Measurements from ENCODE around the gene TRPV6.

Gene TRPV6

GRCh38 chr7:142918901-142919300, 33.4 kb upstream of the TRPV6 start:
- no peaks in the 10 kb centered on the region for H3K9me3 ChIP-seq (ENCODE audit: control insufficient read depth, low read depth, low read length)
- H3K36me3 ChIP-seq (ENCODE audit: control insufficient read depth, low read depth, low read length), result no peaks in the 10 kb centered on the region
- no peaks in the 10 kb centered on the region for H3K27me3 ChIP-seq (ENCODE audit: control insufficient read depth, insufficient read depth, low read length)
- no peak overlapping the region for H3K27ac ChIP-seq (ENCODE audit: low read length)
- H3K4me1 ChIP-seq (ENCODE audit: control insufficient read depth, low read depth, low read length), result no peaks in the 10 kb centered on the region
- H3K9ac ChIP-seq (ENCODE audit: low read length), result no peak overlapping the region
- no peak overlapping the region for H3K4me3 ChIP-seq (ENCODE audit: low read length)

GRCh38 chr7:142917447-142917846, 31.9 kb upstream of the TRPV6 start:
- Histone ChIP-seq H3K9me3 (ENCODE audit: control insufficient read depth, low read depth, low read length) (no peaks in the 10 kb centered on the region), H3K27me3 (ENCODE audit: control insufficient read depth, insufficient read depth, low read length) (no peaks in the 10 kb centered on the region), H3K4me3 (ENCODE audit: low read length) (no peak overlapping the region), H3K36me3 (ENCODE audit: control insufficient read depth, low read depth, low read length) (no peaks in the 10 kb centered on the region), H3K9ac (ENCODE audit: low read length) (no peak overlapping the region), H3K27ac (ENCODE audit: low read length) (no peak overlapping the region), H3K4me1 (ENCODE audit: control insufficient read depth, low read depth, low read length) (no peaks in the 10 kb centered on the region)

- Histone ChIP-seq H3K27me3 (ENCODE audit: control insufficient read depth, insufficient read depth, low read length) (no peaks in the 10 kb centered on the region), H3K4me3 (ENCODE audit: low read length) (no peak overlapping the region), H3K27ac (ENCODE audit: low read length) (no peak overlapping the region), H3K36me3 (ENCODE audit: control insufficient read depth, low read depth, low read length) (no peaks in the 10 kb centered on the region), H3K9ac (ENCODE audit: low read length) (no peak overlapping the region), H3K9me3 (ENCODE audit: control insufficient read depth, low read depth, low read length) (no peaks in the 10 kb centered on the region), H3K4me1 (ENCODE audit: control insufficient read depth, low read depth, low read length) (no peaks in the 10 kb centered on the region)
Measured at GRCh38 chr7:142916508-142916907, 31.0 kb upstream of the TRPV6 start.

GRCh38 chr7:142915315-142915714, 29.8 kb upstream of the TRPV6 start:
- Histone ChIP-seq H3K27ac (ENCODE audit: low read length) (no peak overlapping the region), H3K9ac (ENCODE audit: low read length) (no peak overlapping the region), H3K4me3 (ENCODE audit: low read length) (no peak overlapping the region), H3K4me1 (ENCODE audit: control insufficient read depth, low read depth, low read length) (no peaks in the 10 kb centered on the region), H3K36me3 (ENCODE audit: control insufficient read depth, low read depth, low read length) (no peaks in the 10 kb centered on the region), H3K27me3 (ENCODE audit: control insufficient read depth, insufficient read depth, low read length) (no peaks in the 10 kb centered on the region), H3K9me3 (ENCODE audit: control insufficient read depth, low read depth, low read length) (no peaks in the 10 kb centered on the region)

- H3K36me3 ChIP-seq (ENCODE audit: control insufficient read depth, low read depth, low read length), result no peaks in the 10 kb centered on the region
- no peak overlapping the region for H3K27ac ChIP-seq (ENCODE audit: low read length)
- H3K4me1 ChIP-seq (ENCODE audit: control insufficient read depth, low read depth, low read length), result no peaks in the 10 kb centered on the region
- H3K4me3 ChIP-seq (ENCODE audit: low read length), result no peak overlapping the region
- H3K9me3 ChIP-seq (ENCODE audit: control insufficient read depth, low read depth, low read length), result no peaks in the 10 kb centered on the region
- no peaks in the 10 kb centered on the region for H3K27me3 ChIP-seq (ENCODE audit: control insufficient read depth, insufficient read depth, low read length)
- no peak overlapping the region for H3K9ac ChIP-seq (ENCODE audit: low read length)
Measured at GRCh38 chr7:142914121-142914520, 28.6 kb upstream of the TRPV6 start.

- Histone ChIP-seq H3K4me3 (ENCODE audit: low read length) (no peak overlapping the region), H3K4me1 (ENCODE audit: control insufficient read depth, low read depth, low read length) (no peaks in the 10 kb centered on the region), H3K27ac (ENCODE audit: low read length) (no peak overlapping the region), H3K9ac (ENCODE audit: low read length) (no peak overlapping the region), H3K36me3 (ENCODE audit: control insufficient read depth, low read depth, low read length) (no peaks in the 10 kb centered on the region), H3K27me3 (ENCODE audit: control insufficient read depth, insufficient read depth, low read length) (no peaks in the 10 kb centered on the region), H3K9me3 (ENCODE audit: control insufficient read depth, low read depth, low read length) (no peaks in the 10 kb centered on the region)
Measured at GRCh38 chr7:142913566-142913965, 28.0 kb upstream of the TRPV6 start.

- no peaks in the 10 kb centered on the region for H3K36me3 ChIP-seq (ENCODE audit: control insufficient read depth, low read depth, low read length)
Measured at GRCh38 chr7:142913051-142913450, 27.5 kb upstream of the TRPV6 start.

GRCh38 chr7:142910481-142910880, 24.9 kb upstream of the TRPV6 start:
- no peaks in the 10 kb centered on the region for H3K4me1 ChIP-seq (ENCODE audit: control insufficient read depth, low read depth, low read length)
- H3K4me3 ChIP-seq (ENCODE audit: low read length), result no peak overlapping the region
- no peaks in the 10 kb centered on the region for H3K27me3 ChIP-seq (ENCODE audit: control insufficient read depth, insufficient read depth, low read length)
- no peak overlapping the region for H3K27ac ChIP-seq (ENCODE audit: low read length)
- H3K9me3 ChIP-seq (ENCODE audit: control insufficient read depth, low read depth, low read length), result peaks cover 3% of the 10 kb centered on the region
- no peak overlapping the region for H3K9ac ChIP-seq (ENCODE audit: low read length)
- no peaks in the 10 kb centered on the region for H3K36me3 ChIP-seq (ENCODE audit: control insufficient read depth, low read depth, low read length)

More at GRCh38 chr7:142913051-142913450, 27.5 kb upstream of the TRPV6 start:
- no peak overlapping the region for H3K27ac ChIP-seq (ENCODE audit: low read length)
- no peak overlapping the region for H3K9ac ChIP-seq (ENCODE audit: low read length)
- no peaks in the 10 kb centered on the region for H3K27me3 ChIP-seq (ENCODE audit: control insufficient read depth, insufficient read depth, low read length)
- no peaks in the 10 kb centered on the region for H3K9me3 ChIP-seq (ENCODE audit: control insufficient read depth, low read depth, low read length)
- H3K4me1 ChIP-seq (ENCODE audit: control insufficient read depth, low read depth, low read length), result no peaks in the 10 kb centered on the region
- H3K4me3 ChIP-seq (ENCODE audit: low read length), result no peak overlapping the region

- H3K27ac ChIP-seq (ENCODE audit: low read length), result no peak overlapping the region
- H3K4me1 ChIP-seq (ENCODE audit: control insufficient read depth, low read depth, low read length), result no peaks in the 10 kb centered on the region
Measured at GRCh38 chr7:142910031-142910433, 24.5 kb upstream of the TRPV6 start.

GRCh38 chr7:142908921-142909890, 23.7 kb upstream of the TRPV6 start:
- Histone ChIP-seq H3K4me1 (ENCODE audit: control insufficient read depth, low read depth, low read length) (no peaks in the 10 kb centered on the region), H3K4me3 (ENCODE audit: low read length) (no peak overlapping the region), H3K9me3 (ENCODE audit: control insufficient read depth, low read depth, low read length) (peaks cover 8% of the 10 kb centered on the region), H3K36me3 (ENCODE audit: control insufficient read depth, low read depth, low read length) (no peaks in the 10 kb centered on the region), H3K27me3 (ENCODE audit: control insufficient read depth, insufficient read depth, low read length) (no peaks in the 10 kb centered on the region), H3K9ac (ENCODE audit: low read length) (no peak overlapping the region), H3K27ac (ENCODE audit: low read length) (no peak overlapping the region)

More at GRCh38 chr7:142910031-142910433, 24.5 kb upstream of the TRPV6 start:
- Histone ChIP-seq H3K27me3 (ENCODE audit: control insufficient read depth, insufficient read depth, low read length) (no peaks in the 10 kb centered on the region), H3K4me3 (ENCODE audit: low read length) (no peak overlapping the region), H3K36me3 (ENCODE audit: control insufficient read depth, low read depth, low read length) (no peaks in the 10 kb centered on the region), H3K9me3 (ENCODE audit: control insufficient read depth, low read depth, low read length) (peaks cover 3% of the 10 kb centered on the region), H3K9ac (ENCODE audit: low read length) (no peak overlapping the region)

- Histone ChIP-seq H3K4me3 (ENCODE audit: low read length) (no peak overlapping the region), H3K27ac (ENCODE audit: low read length) (no peak overlapping the region), H3K36me3 (ENCODE audit: control insufficient read depth, low read depth, low read length) (no peaks in the 10 kb centered on the region), H3K4me1 (ENCODE audit: control insufficient read depth, low read depth, low read length) (no peaks in the 10 kb centered on the region), H3K27me3 (ENCODE audit: control insufficient read depth, insufficient read depth, low read length) (no peaks in the 10 kb centered on the region), H3K9ac (ENCODE audit: low read length) (no peak overlapping the region), H3K9me3 (ENCODE audit: control insufficient read depth, low read depth, low read length) (peaks cover 8% of the 10 kb centered on the region)
Measured at GRCh38 chr7:142908290-142908689, 22.7 kb upstream of the TRPV6 start.

GRCh38 chr7:142906643-142907042, 21.1 kb upstream of the TRPV6 start:
- Histone ChIP-seq H3K4me1 (ENCODE audit: control insufficient read depth, low read depth, low read length) (no peaks in the 10 kb centered on the region), H3K4me3 (ENCODE audit: low read length) (no peak overlapping the region), H3K9me3 (ENCODE audit: control insufficient read depth, low read depth, low read length) (peaks cover 8% of the 10 kb centered on the region), H3K27ac (ENCODE audit: low read length) (no peak overlapping the region), H3K27me3 (ENCODE audit: control insufficient read depth, insufficient read depth, low read length) (no peaks in the 10 kb centered on the region), H3K9ac (ENCODE audit: low read length) (no peak overlapping the region), H3K36me3 (ENCODE audit: control insufficient read depth, low read depth, low read length) (no peaks in the 10 kb centered on the region)
